SK-N-MC (cell line): ENCODE data around the gene CPB1.

Experiments used
- EZH2 ChIP-seq: fragments of 200-600 bp; sonication (generic); IDR thresholded peaks from one replicate; pipeline ENCODE4 v1.6.1; 2017; ENCODE audit warnings: antibody characterized with exemption
- FOXP2 ChIP-seq: optimal IDR thresholded peaks from 2 replicates; pipeline ENCODE3; 2011; ENCODE audit warnings: mild to moderate bottlenecking, moderate library complexity; ENCODE audit not compliant: insufficient read depth; ENCODE audit errors: extremely low read length, control extremely low read depth
- POLR2AphosphoS5 ChIP-seq: IDR thresholded peaks from 2 replicates; pipeline ENCODE4 v1.6.1; 2012; ENCODE audit warnings: mild to moderate bottlenecking, low read depth, low read length, borderline replicate concordance

DNA sequence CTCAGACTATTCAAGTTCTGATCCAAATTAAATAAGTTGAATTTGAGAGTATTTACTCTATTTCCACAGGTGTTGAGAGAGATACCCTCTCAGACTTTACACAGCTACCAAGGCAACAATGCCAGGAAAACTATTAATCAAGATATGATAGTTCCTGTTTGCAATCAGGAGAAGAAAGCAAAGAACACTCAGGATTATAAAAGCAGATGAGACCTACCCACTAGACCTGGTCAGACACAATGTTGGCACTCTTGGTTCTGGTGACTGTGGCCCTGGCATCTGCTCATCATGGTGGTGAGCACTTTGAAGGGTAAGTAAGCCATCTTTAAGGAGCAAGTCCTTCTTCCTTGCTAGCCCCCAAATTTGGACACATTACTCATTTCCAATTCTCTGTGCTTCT is at the start of gene CPB1:
- TF ChIP-seq POLR2AphosphoS5 (no peak), EZH2 (no peak), FOXP2 (no peak)
